ENCODE data around the gene CPED1. TPM values are rescaled to one million over a fixed set of nuclear protein-coding genes. Genes with fewer than 3 reads are reported as not detected.

CPED1 gene
- total RNA-seq, 6 donors from 2014 or later, result 12.9 to 31.6 (median 18.1) TPM

DNA sequence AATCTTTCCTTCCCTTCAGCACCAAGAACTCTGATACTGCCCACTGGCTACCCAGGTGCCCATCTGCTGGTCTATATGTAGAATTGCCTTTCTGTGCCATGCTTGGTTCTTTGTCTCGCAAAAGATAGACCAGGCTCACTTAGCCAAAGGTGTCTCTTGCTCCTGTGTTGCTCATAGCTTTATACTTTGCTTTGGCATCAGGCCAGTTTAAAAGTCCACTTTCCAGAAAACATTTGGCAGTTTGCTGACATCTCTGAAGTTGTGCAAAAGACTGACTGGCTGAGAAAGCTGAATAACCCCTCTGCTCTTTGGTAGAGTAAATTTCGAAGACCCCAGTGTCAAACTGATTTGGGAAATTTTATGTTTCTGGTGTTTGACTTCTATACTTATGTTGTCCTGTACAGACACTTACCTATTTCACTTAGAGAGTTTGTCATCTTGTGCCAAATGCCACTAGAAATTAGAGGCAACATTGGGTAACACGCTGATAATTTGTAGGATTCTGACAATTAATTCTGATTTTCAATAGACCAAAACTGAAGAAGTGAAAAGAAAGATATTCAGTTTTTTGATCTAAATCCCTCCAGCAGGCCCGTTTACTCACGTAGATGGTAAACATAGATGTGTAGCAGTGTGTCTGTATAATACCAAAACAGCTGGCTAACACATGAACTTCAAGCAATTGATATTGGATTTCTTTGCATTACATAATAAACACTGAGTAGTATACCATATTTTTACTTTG is 91.1 kb downstream of the CPED1 start:
- H3K27me3 ChIP-seq, result no peaks in the 10 kb centered on the region
- H3K36me3 ChIP-seq, result no peaks in the 10 kb centered on the region
- ATAC-seq (ENCODE audit: low FRiP score in 2 of 2) (no peak), DNase-seq (no peak)
- H3K4me3 ChIP-seq, result no peak overlapping the region
- TF ChIP-seq POLR2AphosphoS5 (IDR thresholded peaks at IDR 0.05) (no peak), POLR2A (IDR thresholded peaks at IDR 0.05) (no peak), EP300 (IDR thresholded peaks at IDR 0.05) (no peak)
- TF ChIP-seq, protein P1, sequence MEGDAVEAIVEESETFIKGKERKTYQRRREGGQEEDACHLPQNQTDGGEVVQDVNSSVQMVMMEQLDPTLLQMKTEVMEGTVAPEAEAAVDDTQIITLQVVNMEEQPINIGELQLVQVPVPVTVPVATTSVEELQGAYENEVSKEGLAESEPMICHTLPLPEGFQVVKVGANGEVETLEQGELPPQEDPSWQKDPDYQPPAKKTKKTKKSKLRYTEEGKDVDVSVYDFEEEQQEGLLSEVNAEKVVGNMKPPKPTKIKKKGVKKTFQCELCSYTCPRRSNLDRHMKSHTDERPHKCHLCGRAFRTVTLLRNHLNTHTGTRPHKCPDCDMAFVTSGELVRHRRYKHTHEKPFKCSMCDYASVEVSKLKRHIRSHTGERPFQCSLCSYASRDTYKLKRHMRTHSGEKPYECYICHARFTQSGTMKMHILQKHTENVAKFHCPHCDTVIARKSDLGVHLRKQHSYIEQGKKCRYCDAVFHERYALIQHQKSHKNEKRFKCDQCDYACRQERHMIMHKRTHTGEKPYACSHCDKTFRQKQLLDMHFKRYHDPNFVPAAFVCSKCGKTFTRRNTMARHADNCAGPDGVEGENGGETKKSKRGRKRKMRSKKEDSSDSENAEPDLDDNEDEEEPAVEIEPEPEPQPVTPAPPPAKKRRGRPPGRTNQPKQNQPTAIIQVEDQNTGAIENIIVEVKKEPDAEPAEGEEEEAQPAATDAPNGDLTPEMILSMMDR (IDR thresholded peaks at IDR 0.05), result peak in 1 of 6 experiments; percentile 9
- 68% methylated on average over 5 of the region's 5 CpGs for WGBS, 2 donors
- no peaks in the 10 kb centered on the region for H3K4me1 ChIP-seq
- H3K27ac ChIP-seq, result no peak overlapping the region
- H3K9me3 ChIP-seq, result no peaks in the 10 kb centered on the region

DNA sequence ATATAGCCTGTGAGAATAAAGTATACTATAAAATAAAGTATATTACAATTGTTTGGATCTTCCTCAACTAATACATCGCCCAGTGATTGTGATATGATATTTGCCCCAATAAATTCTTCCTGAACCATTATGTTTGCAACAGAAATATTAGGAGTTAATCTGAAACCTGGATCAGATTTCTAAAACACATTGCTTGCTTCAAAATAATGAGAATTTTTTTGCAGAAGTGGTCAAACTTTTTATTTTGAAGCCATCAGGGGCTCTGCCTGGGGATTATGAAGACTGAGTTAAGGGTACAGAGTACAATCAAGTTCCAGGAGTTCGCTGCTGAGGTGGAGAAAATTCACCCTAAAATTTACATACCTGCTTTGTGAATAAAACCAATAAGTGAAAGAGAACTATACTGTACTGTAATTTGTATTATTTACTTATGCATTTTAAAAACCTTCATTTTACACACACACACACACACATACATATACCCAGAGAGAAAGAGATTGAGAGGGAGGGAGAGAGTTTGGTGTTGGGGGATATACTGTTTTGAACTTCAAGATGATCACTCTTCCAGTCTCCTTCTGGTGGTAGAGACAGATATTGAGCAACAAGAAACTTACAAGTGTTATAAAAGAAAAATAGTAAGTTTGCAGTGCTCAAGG is 91.9 kb downstream of the CPED1 start:
- no peak overlapping the region for H3K27ac ChIP-seq
- ATAC-seq (ENCODE audit: low FRiP score in 2 of 2), result no peak
- TF ChIP-seq, protein P1 (IDR thresholded peaks at IDR 0.05), result no peak
- TF ChIP-seq POLR2AphosphoS5 (IDR thresholded peaks at IDR 0.05), result no peak
- no peak for TF ChIP-seq POLR2A (IDR thresholded peaks at IDR 0.05)
- TF ChIP-seq EP300 (IDR thresholded peaks at IDR 0.05), result no peak
- H3K27me3 ChIP-seq, result no peaks in the 10 kb centered on the region
- no peaks in the 10 kb centered on the region for H3K4me1 ChIP-seq
- WGBS, 2 donors, result 94 to 100% methylated on average over 2 of the region's 2 CpGs
- no peaks in the 10 kb centered on the region for H3K9me3 ChIP-seq
- no peaks in the 10 kb centered on the region for H3K36me3 ChIP-seq
- H3K4me3 ChIP-seq, result no peak overlapping the region
- no peak for DNase-seq

DNA sequence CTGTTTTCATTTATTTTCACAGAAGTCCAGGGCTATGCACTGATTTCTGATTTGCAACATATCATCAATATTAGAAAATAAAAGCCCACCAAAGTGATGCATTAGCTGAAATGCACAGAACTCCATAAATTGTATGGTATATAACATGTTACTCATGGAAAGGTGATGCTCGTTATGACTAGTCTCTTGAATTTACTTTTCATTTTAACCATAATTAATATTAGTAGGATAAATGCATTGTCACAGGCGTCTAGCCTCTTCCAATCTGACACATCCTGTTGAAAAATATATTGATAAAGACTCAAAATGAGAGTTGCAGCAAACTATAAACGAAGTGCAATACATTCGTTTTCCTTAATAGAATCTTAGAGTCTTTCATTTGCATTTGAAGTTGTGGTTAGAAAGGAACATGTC is 92.4 kb downstream of the CPED1 start:
- no peak overlapping the region for H3K4me3 ChIP-seq
- ATAC-seq (ENCODE audit: low FRiP score in 2 of 2) (no peak), DNase-seq (no peak)
- H3K9me3 ChIP-seq, result no peaks in the 10 kb centered on the region
- WGBS, 2 donors, result 72 to 80% methylated on average over 4 of the region's 4 CpGs
- H3K4me1 ChIP-seq, result no peaks in the 10 kb centered on the region
- H3K27me3 ChIP-seq, result no peaks in the 10 kb centered on the region
- TF ChIP-seq EP300 (IDR thresholded peaks at IDR 0.05), result no peak
- H3K27ac ChIP-seq, result no peak overlapping the region
- H3K36me3 ChIP-seq, result no peaks in the 10 kb centered on the region

DNA sequence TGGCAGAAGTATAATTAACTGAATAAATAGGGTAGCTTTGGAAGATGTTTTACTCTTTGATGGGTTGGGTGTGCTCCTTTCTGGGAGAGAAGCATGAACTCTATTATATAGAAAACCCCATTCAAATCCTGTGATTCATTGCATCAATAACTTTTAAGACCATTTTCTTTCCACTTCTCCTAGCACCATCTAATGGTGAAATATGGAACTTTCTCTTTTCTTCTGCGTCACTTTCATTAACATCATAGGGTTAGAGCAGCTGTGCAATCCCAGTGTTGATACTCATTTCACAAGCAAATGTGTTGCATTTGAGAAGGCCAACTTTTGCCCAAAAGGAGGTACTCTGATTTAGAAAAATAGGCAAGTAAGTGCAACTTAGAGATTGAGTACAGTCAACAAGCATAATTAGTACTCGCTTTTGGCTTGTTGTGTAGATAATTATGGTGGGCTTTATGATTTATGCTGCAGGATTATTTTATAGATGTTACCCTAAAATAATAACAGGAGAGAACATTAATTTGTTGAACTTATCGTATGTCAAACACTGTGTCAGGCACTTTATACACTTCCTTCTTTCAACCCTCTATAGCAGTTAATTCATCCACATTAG is 92.9 kb downstream of the CPED1 start:
- H3K36me3 ChIP-seq, result no peaks in the 10 kb centered on the region
- H3K4me1 ChIP-seq, result no peaks in the 10 kb centered on the region
- no peaks in the 10 kb centered on the region for H3K9me3 ChIP-seq
- TF ChIP-seq EP300 (IDR thresholded peaks at IDR 0.05) (no peak), POLR2AphosphoS5 (IDR thresholded peaks at IDR 0.05) (no peak), POLR2A (IDR thresholded peaks at IDR 0.05) (no peak)
- TF ChIP-seq, protein P1 (IDR thresholded peaks at IDR 0.05), result peak; percentile 52 to 78 (median 70)
- DNase-seq (no peak), ATAC-seq (ENCODE audit: low FRiP score in 2 of 2) (peak; percentile 69 to 82)
- no peaks in the 10 kb centered on the region for H3K27me3 ChIP-seq
- no peak overlapping the region for H3K4me3 ChIP-seq
- WGBS, 2 donors, result 50 to 54% methylated on average over 3 of the region's 3 CpGs
- H3K27ac ChIP-seq, result no peak overlapping the region

DNA sequence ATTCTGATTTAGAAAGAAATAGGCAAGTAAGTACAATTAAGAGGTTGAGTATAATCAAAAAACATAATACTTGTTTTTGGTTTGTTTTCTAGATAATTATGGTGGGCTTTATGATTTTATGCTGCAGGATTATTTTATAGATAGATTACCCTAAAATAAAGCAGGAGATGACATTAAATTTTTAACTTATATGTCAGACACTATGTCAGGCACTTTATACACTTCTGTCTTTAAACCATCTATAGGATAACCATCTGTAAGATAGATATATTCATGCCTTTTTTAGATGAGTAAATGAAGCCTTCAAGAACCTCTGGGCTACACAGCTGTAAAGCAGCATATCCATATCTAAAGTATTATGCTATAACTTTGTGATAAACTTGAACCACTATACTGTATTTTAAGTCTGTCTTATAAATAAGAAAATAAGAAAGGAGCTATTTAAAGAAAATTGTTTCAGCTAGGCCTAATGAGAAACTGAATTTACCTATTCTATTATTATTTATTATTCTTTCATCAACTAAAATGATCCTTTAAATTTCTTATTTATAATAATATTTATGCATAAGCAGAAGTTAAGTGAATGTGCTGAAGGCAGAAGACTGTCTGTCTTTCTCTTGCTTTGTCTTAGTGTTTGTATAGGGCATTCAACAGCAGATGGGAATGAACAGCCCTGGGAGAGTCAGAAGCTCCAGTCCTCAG is 94.0 kb downstream of the CPED1 start:
- H3K4me1 ChIP-seq, result no peaks in the 10 kb centered on the region
- DNase-seq, result no peak

More for the DNA sequence above, 94.0 kb downstream of the CPED1 start:
- Histone ChIP-seq H3K36me3 (no peaks in the 10 kb centered on the region), H3K27me3 (no peaks in the 10 kb centered on the region), H3K9me3 (no peaks in the 10 kb centered on the region), H3K4me3 (no peak overlapping the region), H3K27ac (no peak overlapping the region)
- TF ChIP-seq EP300 (IDR thresholded peaks at IDR 0.05), result no peak
- TF ChIP-seq POLR2AphosphoS5 (IDR thresholded peaks at IDR 0.05), result no peak
- TF ChIP-seq, protein P1 (IDR thresholded peaks at IDR 0.05), result no peak
- TF ChIP-seq POLR2A (IDR thresholded peaks at IDR 0.05), result no peak
- ATAC-seq (ENCODE audit: low FRiP score in 2 of 2), result no peak

All from upper lobe of left lung (tissue), 6 donors.